C1 segment of cervical spinal cord (tissue), 14 donors: ENCODE data around the gene STAC3.

ENCODE experiments used
- DNase-seq, 14 donors: peaks; one replicate each; lab custom pipeline; 2025; lab: John Stamatoyannopoulos, UW

Gene STAC3

GRCh38 chr12:57211791-57212700 lies 38.9 kb downstream of the STAC3 start:
- no peak for DNase-seq

DNA sequence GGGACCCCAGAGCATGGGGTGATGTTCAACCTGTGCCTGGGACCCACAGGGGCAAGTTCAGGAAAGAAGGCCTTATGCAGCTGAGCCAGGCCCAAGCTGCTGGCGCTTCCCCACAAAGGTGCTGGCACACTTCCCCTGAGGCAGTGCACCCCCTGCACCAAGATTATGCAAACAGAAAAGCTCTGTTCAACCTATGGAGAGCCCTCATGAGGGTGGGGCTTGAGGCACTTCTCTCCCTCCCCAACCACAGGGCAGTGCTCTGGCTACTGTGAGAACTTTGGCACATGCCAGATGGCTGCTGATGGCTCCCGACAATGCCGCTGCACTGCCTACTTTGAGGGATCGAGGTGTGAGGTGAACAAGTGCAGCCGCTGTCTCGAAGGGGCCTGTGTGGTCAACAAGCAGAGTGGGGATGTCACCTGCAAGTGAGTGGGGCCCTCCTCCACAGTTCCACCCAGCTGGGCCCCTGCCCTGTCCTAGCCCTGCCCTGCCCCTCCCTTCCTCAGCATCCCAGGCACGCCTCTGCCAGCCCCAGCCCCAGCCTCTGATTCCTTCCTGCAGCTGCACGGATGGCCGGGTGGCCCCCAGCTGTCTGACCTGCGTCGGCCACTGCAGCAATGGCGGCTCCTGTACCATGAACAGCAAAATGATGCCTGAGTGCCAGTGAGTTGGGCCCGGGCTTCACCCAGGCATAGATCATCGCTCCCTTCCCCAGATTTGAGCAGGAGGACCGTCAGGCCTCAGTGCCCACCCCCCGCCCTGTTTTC lies 39.9 kb downstream of the STAC3 start:
- DNase-seq = peak in 1 of 14 donors; percentile 35

GRCh38 chr12:57210461-57210860 lies 40.5 kb downstream of the STAC3 start:
- peak in 1 of 14 donors; percentile 27 for DNase-seq

DNA sequence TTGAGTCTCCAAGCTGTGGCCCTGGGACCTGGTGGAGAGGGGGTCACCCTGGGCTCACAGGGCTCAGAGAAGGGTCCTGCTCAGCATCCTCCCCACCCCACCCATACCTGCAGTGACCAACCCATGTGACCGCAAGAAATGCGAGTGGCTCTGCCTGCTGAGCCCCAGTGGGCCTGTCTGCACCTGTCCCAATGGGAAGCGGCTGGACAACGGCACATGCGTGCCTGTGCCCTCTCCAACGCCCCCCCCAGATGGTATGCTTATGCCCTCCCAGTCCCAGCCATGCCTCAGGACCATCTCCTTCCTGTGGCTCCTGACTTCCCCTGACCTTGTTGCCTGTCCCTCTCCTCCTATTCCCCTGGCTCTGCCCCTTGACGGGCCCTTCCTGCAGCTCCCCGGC lies 41.1 kb downstream of the STAC3 start:
- no peak for DNase-seq

GRCh38 chr12:57208631-57209282 lies 42.2 kb downstream of the STAC3 start:
- DNase-seq = peak in 11 of 14 donors; percentile 9 to 71 (median 28)

DNA sequence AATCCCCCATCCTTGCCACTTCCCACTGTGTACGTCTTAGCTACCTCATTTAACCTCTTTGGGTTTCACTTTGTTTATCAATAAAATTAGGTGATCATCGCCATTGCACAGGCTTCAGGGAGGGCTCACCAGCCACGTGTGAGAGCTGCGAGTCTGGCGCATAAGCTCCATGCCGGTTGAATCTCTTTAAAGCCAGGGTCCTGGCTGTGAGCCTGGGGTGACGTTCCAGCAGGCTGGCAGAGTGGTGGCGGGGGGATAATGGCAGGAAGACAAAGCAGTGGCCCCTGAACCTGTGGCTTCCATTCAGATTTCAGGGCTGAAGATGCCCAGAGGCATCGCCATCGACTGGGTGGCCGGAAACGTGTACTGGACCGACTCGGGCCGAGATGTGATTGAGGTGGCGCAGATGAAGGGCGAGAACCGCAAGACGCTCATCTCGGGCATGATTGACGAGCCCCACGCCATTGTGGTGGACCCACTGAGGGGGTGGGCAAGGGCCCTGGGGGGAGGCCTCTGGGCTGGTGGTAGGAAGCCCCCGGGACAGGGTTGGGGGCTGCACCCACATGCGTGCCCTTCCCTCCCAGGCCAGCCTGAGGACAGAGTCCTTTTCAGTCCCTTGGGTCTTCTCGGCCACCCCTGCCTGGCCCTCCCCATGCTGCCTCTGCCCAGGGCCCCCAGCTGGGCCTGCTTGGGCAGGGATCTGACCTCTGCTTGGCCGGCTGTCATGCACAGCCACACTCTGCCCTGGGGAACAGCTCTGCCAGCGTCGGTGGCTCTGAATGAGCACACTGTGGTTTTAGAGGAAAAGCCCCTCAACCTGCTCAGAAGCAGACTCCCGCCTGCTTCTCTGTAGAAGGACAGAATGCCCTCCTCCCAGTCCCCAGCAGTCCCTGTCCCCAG lies 43.0 kb downstream of the STAC3 start:
- peak in 3 of 14 donors; percentile 14 to 39 (median 16) for DNase-seq

GRCh38 chr12:57205931-57206330 lies 45.1 kb downstream of the STAC3 start:
- no peak for DNase-seq

DNA sequence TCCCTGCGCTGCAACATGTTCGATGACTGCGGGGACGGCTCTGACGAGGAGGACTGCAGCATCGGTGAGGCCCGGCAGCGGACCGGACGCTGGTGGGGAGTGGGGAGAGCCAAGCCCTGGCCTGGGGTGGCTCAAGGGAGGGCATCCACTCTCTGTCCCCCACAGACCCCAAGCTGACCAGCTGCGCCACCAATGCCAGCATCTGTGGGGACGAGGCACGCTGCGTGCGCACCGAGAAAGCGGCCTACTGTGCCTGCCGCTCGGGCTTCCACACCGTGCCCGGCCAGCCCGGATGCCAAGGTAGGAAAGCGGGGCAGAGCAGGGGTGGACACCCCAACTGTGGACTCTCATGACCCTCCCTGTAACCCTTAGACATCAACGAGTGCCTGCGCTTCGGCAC lies 45.8 kb downstream of the STAC3 start:
- no peak for DNase-seq

DNA sequence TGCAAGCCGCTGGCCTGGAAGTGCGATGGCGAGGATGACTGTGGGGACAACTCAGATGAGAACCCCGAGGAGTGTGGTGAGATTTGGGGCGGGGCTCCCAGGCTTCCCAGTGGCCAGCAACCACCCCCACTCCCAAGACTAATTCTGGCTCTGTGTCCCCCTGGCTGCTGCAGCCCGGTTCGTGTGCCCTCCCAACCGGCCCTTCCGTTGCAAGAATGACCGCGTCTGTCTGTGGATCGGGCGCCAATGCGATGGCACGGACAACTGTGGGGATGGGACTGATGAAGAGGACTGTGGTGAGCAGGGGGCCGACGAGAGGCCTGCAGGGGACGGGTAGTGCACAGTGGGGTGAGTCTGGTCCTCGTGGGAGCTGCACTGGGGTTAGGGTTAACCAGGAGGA lies 46.5 kb downstream of the STAC3 start:
- DNase-seq = no peak

GRCh38 chr12:57203791-57204190 lies 47.2 kb downstream of the STAC3 start:
- peak in 1 of 14 donors; percentile 86 for DNase-seq

GRCh38 chr12:57203201-57203600 lies 47.8 kb downstream of the STAC3 start:
- peak in 1 of 14 donors; percentile 69 for DNase-seq

- no peak for DNase-seq
Measured at GRCh38 chr12:57202321-57202720, 48.7 kb downstream of the STAC3 start.

DNA sequence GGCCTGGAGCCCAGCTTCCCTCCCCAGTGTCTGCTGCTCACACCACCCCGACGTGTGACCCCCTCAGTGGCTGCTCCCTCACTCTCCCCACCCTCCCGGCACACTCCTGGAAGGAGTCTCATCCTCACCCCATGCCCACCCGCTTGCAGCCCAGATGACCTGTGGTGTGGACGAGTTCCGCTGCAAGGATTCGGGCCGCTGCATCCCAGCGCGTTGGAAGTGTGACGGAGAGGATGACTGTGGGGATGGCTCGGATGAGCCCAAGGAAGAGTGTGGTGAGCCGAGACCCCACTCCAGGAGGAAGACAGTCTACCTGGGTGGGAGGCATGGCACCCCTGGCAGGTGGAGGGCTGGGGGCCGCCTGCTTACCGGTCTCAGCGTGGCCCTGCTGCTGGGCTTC lies 49.4 kb downstream of the STAC3 start:
- DNase-seq = peak in 1 of 14 donors; percentile 26

GRCh38 chr12:57201219-57201618 lies 49.8 kb downstream of the STAC3 start:
- no peak for DNase-seq

DNA sequence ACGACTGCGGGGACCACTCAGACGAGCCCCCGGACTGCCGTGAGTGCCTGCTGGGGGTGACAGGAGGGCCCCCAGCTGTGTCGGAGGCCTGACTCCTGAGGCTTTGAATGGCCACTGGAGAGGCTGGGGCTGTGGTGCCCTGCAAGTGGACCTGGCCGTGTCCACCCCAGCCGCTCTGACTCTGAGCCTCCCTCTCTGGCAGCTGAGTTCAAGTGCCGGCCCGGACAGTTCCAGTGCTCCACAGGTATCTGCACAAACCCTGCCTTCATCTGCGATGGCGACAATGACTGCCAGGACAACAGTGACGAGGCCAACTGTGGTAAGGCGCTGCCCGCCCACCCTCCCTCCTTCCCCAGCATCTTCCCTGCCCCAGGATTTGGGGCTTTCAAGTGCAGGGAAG lies 50.5 kb downstream of the STAC3 start:
- no peak for DNase-seq

- no peak for DNase-seq
Measured at GRCh38 chr12:57199191-57199590, 51.8 kb downstream of the STAC3 start.

- no peak for DNase-seq
Measured at GRCh38 chr12:57198329-57198728, 52.7 kb downstream of the STAC3 start.

DNA sequence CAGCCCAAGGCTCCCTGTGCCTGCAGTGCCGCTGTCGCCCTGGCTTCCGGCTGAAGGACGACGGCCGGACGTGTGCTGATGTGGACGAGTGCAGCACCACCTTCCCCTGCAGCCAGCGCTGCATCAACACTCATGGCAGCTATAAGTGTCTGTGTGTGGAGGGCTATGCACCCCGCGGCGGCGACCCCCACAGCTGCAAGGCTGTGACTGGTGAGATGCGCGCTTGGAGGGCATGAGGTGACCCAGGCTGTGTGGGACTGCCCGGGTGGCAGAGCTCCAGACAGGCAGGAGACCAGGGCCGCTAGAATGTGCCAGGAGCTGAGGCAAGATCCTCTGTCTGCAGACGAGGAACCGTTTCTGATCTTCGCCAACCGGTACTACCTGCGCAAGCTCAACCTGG lies 54.0 kb downstream of the STAC3 start:
- DNase-seq = no peak

DNA sequence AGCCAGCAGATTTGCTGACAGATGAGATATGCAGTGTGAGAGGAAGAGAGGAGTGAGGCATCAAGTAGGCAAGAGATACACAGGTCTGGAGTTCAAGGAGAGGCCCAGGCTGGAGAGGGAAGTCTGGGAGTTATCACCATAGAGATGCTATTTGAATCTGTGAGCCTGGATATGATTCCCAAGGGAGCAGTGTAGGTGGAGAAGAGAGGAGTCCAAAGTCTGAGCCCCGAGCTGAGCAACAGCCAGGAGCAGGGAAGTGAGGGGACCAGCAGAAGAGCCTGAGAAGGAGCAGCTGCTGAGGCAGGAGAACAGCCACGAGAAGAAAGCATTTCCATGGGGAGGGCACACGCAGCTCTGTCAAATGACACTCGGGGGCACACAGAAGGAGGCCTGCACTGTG lies 54.5 kb downstream of the STAC3 start:
- DNase-seq = no peak

DNA sequence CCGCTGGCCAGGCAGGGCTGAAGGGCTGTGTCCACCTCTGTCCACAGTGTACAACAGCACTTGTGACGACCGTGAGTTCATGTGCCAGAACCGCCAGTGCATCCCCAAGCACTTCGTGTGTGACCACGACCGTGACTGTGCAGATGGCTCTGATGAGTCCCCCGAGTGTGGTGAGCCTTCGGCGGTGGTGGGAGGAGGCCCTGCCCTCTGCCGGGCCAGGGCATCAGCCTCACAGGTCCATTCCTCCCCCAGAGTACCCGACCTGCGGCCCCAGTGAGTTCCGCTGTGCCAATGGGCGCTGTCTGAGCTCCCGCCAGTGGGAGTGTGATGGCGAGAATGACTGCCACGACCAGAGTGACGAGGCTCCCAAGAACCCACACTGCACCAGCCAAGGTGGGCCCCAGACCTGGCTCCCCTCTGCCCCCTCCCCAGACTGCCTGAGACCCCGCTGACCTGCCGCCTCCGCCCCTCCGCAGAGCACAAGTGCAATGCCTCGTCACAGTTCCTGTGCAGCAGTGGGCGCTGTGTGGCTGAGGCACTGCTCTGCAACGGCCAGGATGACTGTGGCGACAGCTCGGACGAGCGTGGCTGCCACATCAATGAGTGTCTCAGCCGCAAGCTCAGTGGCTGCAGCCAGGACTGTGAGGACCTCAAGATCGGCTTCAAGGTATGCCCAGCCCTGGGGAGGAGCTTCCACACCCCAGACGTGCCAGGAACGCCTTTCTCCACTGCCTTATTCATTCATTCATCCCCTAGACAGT lies 55.2 kb downstream of the STAC3 start:
- peak in 1 of 14 donors; percentile 39 for DNase-seq
